Right lobe of liver (tissue), 6 donors: ENCODE data around the gene SART1. TPM values are rescaled to one million over a fixed set of nuclear protein-coding genes. Genes with fewer than 3 reads are reported as not detected.

Experiments
- ATAC-seq, 4 donors: fragments of 200-7000 bp; cut with Tn5 transposase; one replicate each; pipeline ENCODE4 v1.9.1; 2020; ENCODE audit warnings: mild to moderate bottlenecking in 4 of 4, moderate library complexity in 4 of 4
- DNase-seq, 3 donors: peaks; one replicate each; pipeline ENCODE4 v3.0.0-alpha.2; 2020
- H3K27ac ChIP-seq, 3 donors: fragments of 200-600 bp; one replicate each; pipeline ENCODE4 v1.8.0; 2022
- H3K27me3 ChIP-seq, 2 donors: fragments of 200-600 bp; one replicate each; pipeline ENCODE4 v1.8.0; 2022
- H3K36me3 ChIP-seq, 4 donors: fragments of 200-600 bp; sonication (generic) in 1 of 4; one replicate each; pipeline versions ENCODE4 v1.5.1 to v1.8.0; 2017 to 2022; ENCODE audit warnings: control low read depth in 1 of 4
- H3K4me1 ChIP-seq, 4 donors: fragments of 200-600 bp; sonication (generic) in 1 of 4; one replicate each; pipeline versions ENCODE4 v1.5.1 to v1.8.0; 2017 to 2022; ENCODE audit warnings: control low read depth in 1 of 4
- H3K4me3 ChIP-seq, 3 donors: fragments of 200-600 bp; one replicate each; pipeline ENCODE4 v1.8.0; 2022
- H3K9me3 ChIP-seq, 4 donors: fragments of 200-600 bp; sonication (generic) in 1 of 4; one replicate each; pipeline versions ENCODE4 v1.5.1 to v1.8.0; 2017 to 2022; ENCODE audit warnings: control low read depth in 1 of 4
- CTCF ChIP-seq, 4 donors: fragments of 200-600 bp in 3 of 4; fragments of 450-650 bp in 1 of 4; IDR thresholded peaks; one replicate each; pipeline versions ENCODE4 v1.5.1 to v1.8.0; 2016 to 2022; ENCODE audit warnings: antibody characterized with exemption in 4 of 4, mild to moderate bottlenecking in 2 of 4
- POLR2A ChIP-seq: fragments of 450-650 bp; IDR thresholded peaks from one replicate; pipeline ENCODE4 v1.6.1; 2017; ENCODE audit warnings: antibody characterized with exemption, mild to moderate bottlenecking
- WGBS: methylation state at CpG from one replicate; pipeline ENCODE4 v1.1.6; 2018; ENCODE audit warnings: low coverage, low lambda C conversion rate; ENCODE audit not compliant: insufficient coverage; ENCODE audit errors: missing lambda C conversion rate; 5-methylcytosine and 5-hydroxymethylcytosine counted together
- intact Hi-C, 2 donors: fragments of 100-400 bp; cut with DNase I; formaldehyde crosslinking; loops; one replicate each; pipeline versions ENCODE4 v1.11.2 to v1.14.1; 2022
- total RNA-seq, 6 experiments: library from RNA; depleted of rRNA in 2 of 6; stranded (reverse); fragments of >200 nt in 2 of 6; fragmentation: NEBNext Ultra II Directional in 3 of 6; extraction: Animal tissue kit (Norgen Biotek cat#: 25700) in 3 of 6; gene quantifications; one replicate each; pipeline versions ENCODE4 v1.1.0 to v1.2.4, GENCODE V29; 2016 to 2023
- donor health status: DM: no; HTN: yes; CAD: no.
- donor health status: DM: no; HTN: no; CAD: no.
- donor health status: DM: no; HTN: no; CAD: no.
- donor health status: DM: no; HTN: yes; CAD: no.
- donor health status: DM: no; HTN: yes; CAD: no.

SART1 gene
- total RNA-seq, 6 experiments from 2014 or later = 14.3 to 34.1 (median 20.6) TPM

GRCh38 chr11:66012371-66012945, 50.9 kb downstream of the SART1 start:
- H3K4me1 ChIP-seq = no peaks in the 10 kb centered on the region
- no peak for TF ChIP-seq CTCF (IDR thresholded peaks at IDR 0.05)
- TF ChIP-seq POLR2A = no peak
- ATAC-seq = no peak
- peaks cover 0 to 11% of the 10 kb centered on the region in 2 donors for H3K27me3 ChIP-seq
- H3K27ac ChIP-seq = no peak overlapping the region
- no peak overlapping the region for H3K4me3 ChIP-seq
- no peaks in the 10 kb centered on the region for H3K9me3 ChIP-seq
- DNase-seq = no peak
- no peaks in the 10 kb centered on the region for H3K36me3 ChIP-seq
- intact Hi-C loops = no loop called here
- WGBS = 58% methylated on average over 8 of the region's 12 CpGs

GRCh38 chr11:66012946-66013761, 51.6 kb downstream of the SART1 start:
- WGBS = 22% methylated on average over 4 of the region's 12 CpGs
- Histone ChIP-seq H3K9me3 (no peaks in the 10 kb centered on the region), H3K36me3 (no peaks in the 10 kb centered on the region), H3K27ac (no peak overlapping the region), H3K4me1 (no peaks in the 10 kb centered on the region), H3K4me3 (no peak overlapping the region), H3K27me3 (peaks cover 0 to 11% of the 10 kb centered on the region in 2 donors)
- ATAC-seq = no peak
- no peak for DNase-seq
- TF ChIP-seq POLR2A (no peak), CTCF (IDR thresholded peaks at IDR 0.05) (no peak)
- intact Hi-C loops = no loop called here

- no peak overlapping the region for H3K4me3 ChIP-seq
- TF ChIP-seq CTCF (IDR thresholded peaks at IDR 0.05) = no peak
- no peak for TF ChIP-seq POLR2A
- no peaks in the 10 kb centered on the region for H3K36me3 ChIP-seq
- WGBS = no CpG with 5 or more reads among the region's 7 CpGs
- H3K27ac ChIP-seq = no peak overlapping the region
- DNase-seq (no peak), ATAC-seq (no peak)
- H3K27me3 ChIP-seq = peaks cover 0 to 11% of the 10 kb centered on the region in 2 donors
- intact Hi-C loops = no loop called here
- H3K4me1 ChIP-seq = no peaks in the 10 kb centered on the region
- no peaks in the 10 kb centered on the region for H3K9me3 ChIP-seq
Observed at GRCh38 chr11:66013762-66014100, 52.2 kb downstream of the SART1 start.

GRCh38 chr11:66014804-66015453, 53.4 kb downstream of the SART1 start:
- no peak for DNase-seq
- ATAC-seq = no peak
- Histone ChIP-seq H3K4me3 (no peak overlapping the region), H3K4me1 (no peaks in the 10 kb centered on the region), H3K9me3 (no peaks in the 10 kb centered on the region), H3K36me3 (no peaks in the 10 kb centered on the region), H3K27me3 (peaks cover 0 to 11% of the 10 kb centered on the region in 2 donors), H3K27ac (no peak overlapping the region)
- 87% methylated on average over 3 of the region's 6 CpGs for WGBS
- TF ChIP-seq CTCF (IDR thresholded peaks at IDR 0.05) = no peak
- intact Hi-C loops = no loop called here
